K562 (cell line): ENCODE data around the gene GPC2. TPM values are rescaled to one million over a fixed set of nuclear protein-coding genes. Genes with fewer than 3 reads are reported as not detected.

ENCODE experiments used
- ARNT ChIP-seq, 2 experiments: fragments of 450-650 bp; IDR thresholded peaks; 2 replicates each; pipeline ENCODE4 v1.6.1; 2016; ENCODE audit warnings: mild to moderate bottlenecking in 1 of 2
- CC2D1A ChIP-seq: fragments of 450-650 bp; IDR thresholded peaks from 2 replicates; pipeline ENCODE4 v1.6.1; 2017; ENCODE audit warnings: mild to moderate bottlenecking
- E2F8 ChIP-seq: fragments of 450-650 bp; IDR thresholded peaks from 2 replicates; pipeline ENCODE4 v1.7.1; 2018; ENCODE audit warnings: mild to moderate bottlenecking, low read depth; ENCODE audit not compliant: partially characterized antibody
- RBFOX2 ChIP-seq: fragments of 200-400 bp; formaldehyde crosslinking; IDR thresholded peaks from 2 replicates; pipeline ENCODE4 v1.6.1; 2017; ENCODE audit warnings: low read depth, mild to moderate bottlenecking, low read length, moderate library complexity
- REST ChIP-seq, 2 experiments: fragments of 450-650 bp; formaldehyde crosslinking in 1 of 2; IDR thresholded peaks; 2 replicates each; pipeline versions ENCODE4 v1.4.0 to v1.6.1; 2014 to 2020; ENCODE audit warnings: mild to moderate bottlenecking in 2 of 2, borderline replicate concordance in 1 of 2, low read depth in 1 of 2
- YY1 ChIP-seq, 3 experiments: IDR thresholded peaks; 2 replicates each; pipeline ENCODE4 v1.6.1; 2011; ENCODE audit warnings: low read length in 2 of 3, mild to moderate bottlenecking in 2 of 3, moderate library complexity in 2 of 3, borderline replicate concordance in 1 of 3, control low read depth in 1 of 3, low read depth in 1 of 3; ENCODE audit not compliant: insufficient read depth in 3 of 3, insufficient replicate concordance in 2 of 3, control insufficient read depth in 1 of 3, insufficient read length in 1 of 3; ENCODE audit errors: extremely low read depth in 1 of 3
- ZBTB33 ChIP-seq: sonication (generic); formaldehyde crosslinking; IDR thresholded peaks from 2 replicates; pipeline ENCODE4 v1.8.1; 2023; ENCODE audit warnings: mild to moderate bottlenecking, missing genetic modification reagents
- polyA plus RNA-seq, 8 experiments: library from polyadenylated mRNA; depleted of rRNA in 4 of 8; stranded (reverse) in 5 of 8; unstranded in 3 of 8; fragments of >200 nt; fragmentation: Nextera tagmentation in 2 of 8; fragmentation: Illumina TruSeq in 1 of 8; extraction: Ambion mirVana in 2 of 8; extraction: Trizol in 1 of 8; gene quantifications; 2 replicates each; pipeline versions ENCODE4 v1.2.1 to v1.2.3, GENCODE V29; 2011 to 2014; ENCODE audit warnings: inconsistent platforms in 1 of 8, missing spikeins in 1 of 8
- total RNA-seq, 7 experiments: library from RNA; depleted of rRNA in 6 of 7; stranded (reverse); fragments of >200 nt in 6 of 7; fragmentation: Illumina TruSeq in 2 of 7; extraction: Trizol in 2 of 7; gene quantifications; 2 replicates each; pipeline versions ENCODE4 v1.2.1 to v1.2.3, GENCODE V29; 2011 to 2021; ENCODE audit warnings: low replicate concordance in 1 of 7

Gene GPC2
- total and polyA plus RNA-seq, 9 of the 15 experiments (the other 6 are each of a cell fraction or from before 2014, with no cell fraction given) = 0.06 to 7.7 (median 1.4) TPM; not detected in 1

- TF ChIP-seq REST (IDR thresholded peaks at IDR 0.05; ENCODE audit: borderline replicate concordance) = peak; percentile 85
- TF ChIP-seq REST (CRISPR knock-in tag; IDR thresholded peaks at IDR 0.05; ENCODE audit: low read depth) = no peak
- TF ChIP-seq YY1 (IDR thresholded peaks at IDR 0.05; ENCODE audit: borderline replicate concordance in 1 of 3, control insufficient read depth in 1 of 3, extremely low read depth in 1 of 3, insufficient read depth in 3 of 3, insufficient read length in 1 of 3, insufficient replicate concordance in 2 of 3, low read depth in 1 of 3, low read length in 2 of 3) = no peak
- TF ChIP-seq ZBTB33 (CRISPR knock-in tag) = peak; percentile 32; the same call in 1 of the 2 replicates
- peak; percentile 92 for TF ChIP-seq CC2D1A
- TF ChIP-seq RBFOX2 = peak; percentile 64
- TF ChIP-seq ARNT (IDR thresholded peaks at IDR 0.05) = peak in 1 of 2 experiments; percentile 75; a peak in 2 of 4 replicates
- peak; percentile 45 for TF ChIP-seq E2F8
Observed at GRCh38 chr7:100130608-100131453, 46.4 kb downstream of the GPC2 start (continued).
